Stimulated activated CD8-positive, alpha-beta memory T cell treated with anti-CD3 and anti-CD28 coated beads, Interleukin-4, amount 100 ng/mL, for 4 hours (primary cell): ENCODE data around the gene KIAA0825.
A peak's percentile ranks its signal among the peaks of the same experiment; 100 is the strongest.

Source experiments
- DNase-seq, 2 donors: peaks; one replicate each; pipeline ENCODE4 v3.0.0-alpha.2; 2020; ENCODE audit warnings: low read depth in 2 of 2, low spot score in 1 of 2

KIAA0825 gene

GRCh38 chr5:94618493-94619328 is at the start of gene KIAA0825, which contains the start of gene SLF1:
Gene KIAA0825 (minus strand): TSS chr5:94618604. CDS start chr5:94537126, 81,478 bp downstream.
Gene SLF1 (plus strand): TSS chr5:94618669. CDS start chr5:94628811, 10,142 bp downstream.
- peak; percentile 68 to 70 for DNase-seq

- DNase-seq: no peak
Measured at GRCh38 chr5:94667937-94668336, 49.5 kb upstream of the KIAA0825 start.

- no peak for DNase-seq
Measured at GRCh38 chr5:94661086-94661485, 42.7 kb upstream of the KIAA0825 start.

GRCh38 chr5:94660506-94660905 is 42.1 kb upstream of the KIAA0825 start:
- no peak for DNase-seq

GRCh38 chr5:94658272-94658671 is 39.9 kb upstream of the KIAA0825 start:
- no peak for DNase-seq

- no peak for DNase-seq
Measured at GRCh38 chr5:94649874-94650273, 31.5 kb upstream of the KIAA0825 start.

GRCh38 chr5:94646758-94647157 is 28.4 kb upstream of the KIAA0825 start:
- no peak for DNase-seq

GRCh38 chr5:94645053-94645452 is 26.6 kb upstream of the KIAA0825 start:
- no peak for DNase-seq

- DNase-seq: no peak
Measured at GRCh38 chr5:94640176-94640575, 21.8 kb upstream of the KIAA0825 start.

GRCh38 chr5:94632024-94632423 is 13.6 kb upstream of the KIAA0825 start:
- DNase-seq: no peak

- DNase-seq: no peak
Measured at GRCh38 chr5:94627191-94627590, 8.8 kb upstream of the KIAA0825 start.

- DNase-seq: no peak
Measured at GRCh38 chr5:94623877-94624276, 5.5 kb upstream of the KIAA0825 start.

- DNase-seq: no peak
Measured at GRCh38 chr5:94623011-94623410, 4.6 kb upstream of the KIAA0825 start.

- no peak for DNase-seq
Measured at GRCh38 chr5:94621763-94622162, 3.4 kb upstream of the KIAA0825 start.

- no peak for DNase-seq
Measured at GRCh38 chr5:94620256-94620655, 1.9 kb upstream of the KIAA0825 start.

GRCh38 chr5:94618029-94618492 is 343 bp downstream of the KIAA0825 start:
- DNase-seq: no peak

GRCh38 chr5:94615862-94616261 is 2.5 kb downstream of the KIAA0825 start:
- DNase-seq: no peak

GRCh38 chr5:94614156-94614805 is 4.1 kb downstream of the KIAA0825 start:
- no peak for DNase-seq

- no peak for DNase-seq
Measured at GRCh38 chr5:94613583-94613982, 4.8 kb downstream of the KIAA0825 start.

- DNase-seq: no peak
Measured at GRCh38 chr5:94595281-94595840, 23.0 kb downstream of the KIAA0825 start.

- no peak for DNase-seq
Measured at GRCh38 chr5:94577466-94578245, 40.7 kb downstream of the KIAA0825 start.
